Thymus (tissue), 11 donors: ENCODE results near the gene LRR1. TPM values are rescaled to one million over a fixed set of nuclear protein-coding genes. Genes with fewer than 3 reads are reported as not detected.
"Not testable (repeated sequence)": the region's sequence is repeated elsewhere in the genome, so short reads cannot be mapped to it uniquely, and the experiment has no call there.

Experiments
- DNase-seq, 9 donors: peaks; one replicate each; pipeline ENCODE4 v3.0.0-alpha.2; 2013; ENCODE audit warnings: low spot score in 9 of 9, low read depth in 6 of 9, missing footprints in 1 of 9
- H3K27ac ChIP-seq, 2 donors: one replicate each; pipeline ENCODE4 v1.5.1; 2013; ENCODE audit warnings: control low read depth in 1 of 2, low read depth in 1 of 2, low read length in 1 of 2, mild to moderate bottlenecking in 1 of 2, moderate library complexity in 1 of 2
- H3K27me3 ChIP-seq, 2 donors: one replicate each; pipeline ENCODE4 v1.5.1; 2013; ENCODE audit warnings: low read length in 1 of 2; ENCODE audit not compliant: control insufficient read depth in 2 of 2, insufficient read depth in 1 of 2
- H3K36me3 ChIP-seq, 2 donors: one replicate each; pipeline ENCODE4 v1.5.1; 2013; ENCODE audit warnings: low read length in 1 of 2, mild to moderate bottlenecking in 1 of 2, moderate library complexity in 1 of 2; ENCODE audit not compliant: control insufficient read depth in 2 of 2, insufficient read depth in 2 of 2
- H3K4me1 ChIP-seq, 2 donors: one replicate each; pipeline ENCODE4 v1.5.1; 2013; ENCODE audit warnings: low read length in 2 of 2; ENCODE audit not compliant: control insufficient read depth in 2 of 2, insufficient read depth in 2 of 2
- H3K4me3 ChIP-seq, 2 donors: one replicate each; pipeline ENCODE4 v1.5.1; 2013; ENCODE audit warnings: low read length in 2 of 2, control low read depth in 1 of 2, mild to moderate bottlenecking in 1 of 2
- H3K9me3 ChIP-seq, 2 donors: one replicate each; pipeline ENCODE4 v1.5.1; 2013; ENCODE audit warnings: low read length in 1 of 2, mild to moderate bottlenecking in 1 of 2; ENCODE audit not compliant: control insufficient read depth in 2 of 2, insufficient read depth in 1 of 2
- WGBS: extraction: QIAGEN DNeasy Blood & Tissue Kit; methylation state at CpG from one replicate; pipeline ENCODE4 v1.1.7; 2013; 5-methylcytosine and 5-hydroxymethylcytosine counted together
- polyA plus RNA-seq: library from polyadenylated mRNA; stranded (reverse); fragments of 200-250 nt; gene quantifications from one replicate; pipeline ENCODE4 v1.2.3, GENCODE V29; 2013
- total RNA-seq: library from RNA; stranded (reverse); fragments of 120-200 nt; gene quantifications from one replicate; pipeline ENCODE4 v1.2.4, GENCODE V29; 2013
- donor health status: healthy.

Gene LRR1
- total and polyA plus RNA-seq, 2 donors: 17.0 to 46.1 TPM

GRCh38 chr14:49636866-49637265 lies 38.1 kb downstream of the LRR1 start:
- no peak for DNase-seq
- Histone ChIP-seq H3K36me3 (peaks cover 0 to 23% of the 10 kb centered on the region in 2 donors), H3K27ac (no peak overlapping the region), H3K4me3 (no peak overlapping the region), H3K9me3 (no peaks in the 10 kb centered on the region), H3K4me1 (peaks cover 0 to 16% of the 10 kb centered on the region in 2 donors), H3K27me3 (no peaks in the 10 kb centered on the region)
- WGBS: 100% methylated on average over 1 of the region's 1 CpG

DNA sequence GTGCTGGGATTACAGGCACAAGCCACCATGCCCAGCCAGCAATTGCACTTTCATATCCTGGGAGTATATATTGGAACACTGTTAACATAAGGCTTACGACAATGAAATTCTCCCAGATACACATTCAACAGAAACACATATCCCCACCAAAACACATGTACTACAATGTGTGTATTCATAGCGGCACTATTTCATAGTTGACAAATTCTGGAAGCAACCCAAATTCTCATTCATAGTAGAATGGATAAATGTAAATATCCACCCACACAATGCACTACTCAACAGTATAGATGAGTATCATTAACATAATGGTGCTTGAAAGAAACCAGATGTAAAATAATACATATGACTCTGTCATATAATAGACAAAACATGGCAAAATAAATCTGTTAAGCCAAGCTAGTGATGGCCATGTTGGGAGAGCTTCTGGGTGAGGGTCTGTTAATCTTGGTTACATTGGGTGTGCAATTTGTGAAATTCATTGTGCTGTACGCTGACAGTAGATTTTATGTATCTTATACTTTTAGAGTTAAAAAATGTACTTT lies 38.9 kb downstream of the LRR1 start:
- Histone ChIP-seq H3K36me3 (peaks cover 0 to 23% of the 10 kb centered on the region in 2 donors), H3K4me1 (peaks cover 0 to 16% of the 10 kb centered on the region in 2 donors), H3K27me3 (no peaks in the 10 kb centered on the region), H3K4me3 (no peak overlapping the region), H3K9me3 (no peaks in the 10 kb centered on the region), H3K27ac (no peak overlapping the region)
- no peak for DNase-seq
- 99% methylated on average over 3 of the region's 3 CpGs for WGBS

DNA sequence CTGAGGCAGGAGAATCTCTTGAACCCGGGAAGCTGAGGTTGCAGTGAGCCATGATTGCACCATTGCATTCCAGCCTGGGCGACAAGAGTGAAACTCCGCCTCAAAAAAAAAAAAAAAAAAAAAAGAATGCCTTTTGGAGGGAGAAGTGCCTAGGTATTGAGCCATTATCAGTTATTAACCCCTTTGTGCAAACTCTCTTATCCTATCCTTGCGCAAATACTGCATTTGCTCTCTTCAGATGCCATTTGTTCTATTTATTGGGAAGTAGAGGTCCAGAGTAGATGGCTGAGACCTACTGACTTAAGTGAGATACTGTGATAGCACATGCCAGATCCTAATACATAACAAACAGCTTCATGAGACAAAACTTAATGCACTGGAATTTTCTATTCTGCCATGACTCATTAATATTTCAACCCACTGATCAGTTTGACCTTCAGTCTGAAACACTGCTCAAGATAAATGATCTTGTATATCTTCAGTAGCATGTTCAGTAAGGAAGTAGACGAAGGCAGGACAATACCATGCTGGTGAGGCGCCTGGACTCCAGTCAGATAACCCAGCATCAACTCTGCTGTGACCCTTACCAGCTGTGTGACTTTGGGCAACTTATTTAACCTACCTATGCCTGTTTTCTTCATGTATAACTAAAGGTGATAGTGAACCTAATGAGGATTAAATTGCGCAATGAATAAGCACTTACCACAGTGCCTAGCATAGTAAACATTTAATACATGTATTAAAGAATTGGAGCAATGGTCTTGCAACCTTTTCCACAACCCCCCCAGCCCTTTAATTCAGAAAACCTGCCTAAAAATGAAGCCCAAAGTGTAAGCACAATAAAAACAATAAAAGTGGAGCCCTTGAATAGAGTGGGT lies 42.0 kb downstream of the LRR1 start:
- DNase-seq: no peak
- Histone ChIP-seq H3K27ac (no peak overlapping the region), H3K36me3 (peaks cover 0 to 32% of the 10 kb centered on the region in 2 donors), H3K4me3 (no peak overlapping the region), H3K4me1 (peaks cover 0 to 8% of the 10 kb centered on the region in 2 donors), H3K9me3 (no peaks in the 10 kb centered on the region), H3K27me3 (no peaks in the 10 kb centered on the region)
- 98% methylated on average over 7 of the region's 7 CpGs for WGBS

GRCh38 chr14:49641697-49642129 lies 43.0 kb downstream of the LRR1 start:
- no peak for DNase-seq
- peaks cover 0 to 4% of the 10 kb centered on the region in 2 donors for H3K4me1 ChIP-seq

GRCh38 chr14:49642163-49642562 lies 43.4 kb downstream of the LRR1 start:
- H3K4me1 ChIP-seq: peaks cover 0 to 4% of the 10 kb centered on the region in 2 donors
- peaks cover 0 to 37% of the 10 kb centered on the region in 2 donors for H3K36me3 ChIP-seq
- no peaks in the 10 kb centered on the region for H3K27me3 ChIP-seq
- no peak overlapping the region for H3K4me3 ChIP-seq
- H3K9me3 ChIP-seq: no peaks in the 10 kb centered on the region
- DNase-seq: no peak
- H3K27ac ChIP-seq: no peak overlapping the region

More at GRCh38 chr14:49641697-49642129, 43.0 kb downstream of the LRR1 start:
- H3K9me3 ChIP-seq: no peaks in the 10 kb centered on the region
- H3K27ac ChIP-seq: no peak overlapping the region
- WGBS: 86% methylated on average over 8 of the region's 8 CpGs
- no peaks in the 10 kb centered on the region for H3K27me3 ChIP-seq
- no peak overlapping the region for H3K4me3 ChIP-seq
- H3K36me3 ChIP-seq: peaks cover 0 to 33% of the 10 kb centered on the region in 2 donors

GRCh38 chr14:49653508-49653907 lies 54.8 kb downstream of the LRR1 start:
- Histone ChIP-seq H3K27ac (no peak overlapping the region), H3K27me3 (no peaks in the 10 kb centered on the region), H3K36me3 (peaks cover 6 to 10% of the 10 kb centered on the region in 2 donors), H3K4me3 (no peak overlapping the region), H3K4me1 (no peaks in the 10 kb centered on the region), H3K9me3 (no peaks in the 10 kb centered on the region)
- WGBS: 99% methylated on average over 6 of the region's 6 CpGs
- DNase-seq: no peak

GRCh38 chr14:49654511-49654910 lies 55.8 kb downstream of the LRR1 start:
- WGBS: 97% methylated on average over 3 of the region's 3 CpGs
- Histone ChIP-seq H3K27me3 (no peaks in the 10 kb centered on the region), H3K4me3 (no peak overlapping the region), H3K36me3 (peaks cover 4 to 10% of the 10 kb centered on the region in 2 donors), H3K27ac (no peak overlapping the region), H3K4me1 (no peaks in the 10 kb centered on the region), H3K9me3 (no peaks in the 10 kb centered on the region)
- no peak for DNase-seq

DNA sequence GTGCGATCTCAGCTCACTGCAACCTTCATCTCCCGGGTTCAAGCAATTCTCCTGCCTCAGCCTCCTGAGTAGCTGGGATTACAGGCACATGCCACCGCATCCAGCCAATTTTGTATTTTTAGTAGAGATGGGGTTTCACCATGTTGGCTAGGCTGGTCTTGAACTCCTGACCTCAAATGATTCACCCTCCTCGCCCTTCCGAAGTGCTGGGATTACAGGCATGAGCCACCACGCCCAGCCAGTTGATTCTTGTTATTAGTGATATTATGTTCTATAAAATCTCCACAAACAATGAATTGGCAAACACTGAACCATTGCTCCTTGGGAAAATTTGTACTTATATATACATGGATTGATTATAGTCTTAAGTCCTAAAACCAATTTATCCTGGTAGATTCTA lies 58.8 kb downstream of the LRR1 start:
- not testable (repeated sequence) for H3K4me3 ChIP-seq, DNase-seq, H3K27ac ChIP-seq, H3K36me3 ChIP-seq, H3K9me3 ChIP-seq, H3K4me1 ChIP-seq, H3K27me3 ChIP-seq
- 98% methylated on average over 6 of the region's 6 CpGs for WGBS
